Stomach smooth muscle (tissue), 2 donors: ENCODE results near the gene TAS2R19.
"Not testable (repeated sequence)": the region's sequence is repeated elsewhere in the genome, so short reads cannot be mapped to it uniquely, and the experiment has no call there.

ENCODE experiments used
- H3K27ac ChIP-seq: one replicate; pipeline ENCODE4 v1.7.0; 2013; ENCODE audit warnings: mild to moderate bottlenecking, low read length, inconsistent platforms
- H3K27me3 ChIP-seq, 2 donors: one replicate each; pipeline ENCODE4 v1.7.0; 2013; ENCODE audit warnings: low read length in 2 of 2; ENCODE audit not compliant: insufficient read depth in 2 of 2, control insufficient read depth in 1 of 2
- H3K36me3 ChIP-seq, 2 donors: one replicate each; pipeline ENCODE4 v1.7.0; 2013; ENCODE audit warnings: low read length in 2 of 2; ENCODE audit not compliant: control insufficient read depth in 2 of 2, insufficient read depth in 2 of 2
- H3K4me1 ChIP-seq: one replicate; pipeline ENCODE4 v1.7.0; 2013; ENCODE audit warnings: low read length; ENCODE audit not compliant: control insufficient read depth, insufficient read depth
- H3K4me3 ChIP-seq, 2 donors: one replicate each; pipeline ENCODE4 v1.7.0; 2013; ENCODE audit warnings: low read length in 2 of 2
- H3K9ac ChIP-seq, 2 donors: one replicate each; pipeline ENCODE4 v1.7.0; 2013; ENCODE audit warnings: low read length in 2 of 2, mild to moderate bottlenecking in 1 of 2
- H3K9me3 ChIP-seq, 2 donors: one replicate each; pipeline ENCODE4 v1.7.0; 2013; ENCODE audit warnings: low read length in 2 of 2; ENCODE audit not compliant: control insufficient read depth in 2 of 2
- donor health status: healthy.
- donor health status: Pancreatic carcinoma.

The TAS2R19 gene, protein sequence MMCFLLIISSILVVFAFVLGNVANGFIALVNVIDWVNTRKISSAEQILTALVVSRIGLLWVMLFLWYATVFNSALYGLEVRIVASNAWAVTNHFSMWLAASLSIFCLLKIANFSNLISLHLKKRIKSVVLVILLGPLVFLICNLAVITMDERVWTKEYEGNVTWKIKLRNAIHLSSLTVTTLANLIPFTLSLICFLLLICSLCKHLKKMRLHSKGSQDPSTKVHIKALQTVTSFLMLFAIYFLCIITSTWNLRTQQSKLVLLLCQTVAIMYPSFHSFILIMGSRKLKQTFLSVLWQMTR

DNA sequence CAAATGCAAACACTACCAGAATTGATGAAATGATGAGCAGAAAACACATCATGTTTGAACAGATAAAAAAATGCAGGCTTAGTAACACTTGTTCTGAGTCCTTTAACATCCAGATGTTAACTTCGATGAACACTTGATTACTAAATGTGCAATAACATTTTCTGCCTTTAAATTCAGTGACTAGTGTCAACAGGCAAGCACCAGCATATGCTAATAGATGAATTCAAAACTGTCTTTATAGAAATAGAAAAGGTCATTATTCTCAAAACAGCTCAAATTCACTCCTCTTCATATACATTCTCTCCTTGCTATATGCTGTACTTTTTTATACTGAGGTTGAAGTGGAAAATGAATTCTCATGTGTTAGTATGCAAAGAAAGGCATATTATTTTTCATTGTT is at the start of gene TAS2R19:
Gene TAS2R19, minus strand, starts transcription at position 101 of the 400 bp plus-strand sequence. Its CDS starts 49 bp downstream, at position 52.
- Histone ChIP-seq H3K4me3 (no peak within 1 kb of the TSS), H3K9me3 (no peaks in the 10 kb centered on the region), H3K4me1 (no peaks in the 10 kb centered on the region), H3K27ac (no peak within 1 kb of the TSS), H3K9ac (no peak within 1 kb of the TSS), H3K36me3 (no peaks in the 10 kb centered on the region), H3K27me3 (no peaks in the 10 kb centered on the region)

DNA sequence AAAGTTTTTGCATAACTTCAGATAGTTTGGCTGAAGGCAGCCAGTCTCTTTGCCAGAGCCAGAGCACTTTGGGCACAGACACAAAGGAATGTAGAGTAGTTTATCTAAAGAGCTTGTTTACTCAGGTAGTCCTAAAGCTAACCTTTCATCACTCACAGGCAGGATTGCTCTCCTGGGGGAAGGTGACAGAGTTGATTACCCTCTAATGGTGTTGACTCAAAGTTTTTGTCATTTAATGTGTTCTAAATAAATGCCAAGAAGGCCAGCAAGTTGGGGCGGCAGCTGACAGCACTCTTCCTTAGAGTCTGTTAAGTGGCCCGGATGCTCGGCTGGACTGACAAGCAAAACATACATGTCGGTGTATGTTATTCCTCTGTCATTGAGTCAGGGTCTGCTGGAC is 49.0 kb upstream of the TAS2R19 start:
- Histone ChIP-seq H3K9ac (no peak overlapping the region), H3K9me3 (no peaks in the 10 kb centered on the region), H3K4me3 (no peak overlapping the region), H3K36me3 (no peaks in the 10 kb centered on the region), H3K27me3 (no peaks in the 10 kb centered on the region), H3K27ac (no peak overlapping the region), H3K4me1 (no peaks in the 10 kb centered on the region)

DNA sequence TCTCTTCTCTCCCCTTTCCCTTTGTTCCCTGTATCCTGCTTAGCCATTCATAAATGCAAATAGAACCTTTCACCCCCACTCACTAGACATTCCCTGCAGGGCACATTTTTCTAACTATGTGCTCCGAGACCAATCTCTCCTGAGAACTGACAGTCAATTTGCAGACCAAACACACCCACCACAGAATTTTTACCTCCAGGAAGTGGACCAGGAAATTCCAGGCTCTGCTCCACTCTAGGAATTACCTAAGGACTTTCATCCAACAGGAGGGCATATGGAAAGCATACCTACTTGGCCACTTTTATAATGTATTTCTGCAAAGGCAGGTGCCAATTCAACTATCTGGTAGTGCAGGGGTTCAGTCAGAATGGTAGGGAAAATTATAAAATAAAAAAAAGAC is 48.6 kb upstream of the TAS2R19 start:
- H3K9me3 ChIP-seq = no peaks in the 10 kb centered on the region
- H3K9ac ChIP-seq = no peak overlapping the region
- H3K27ac ChIP-seq = no peak overlapping the region
- H3K4me3 ChIP-seq = no peak overlapping the region
- no peaks in the 10 kb centered on the region for H3K4me1 ChIP-seq
- H3K27me3 ChIP-seq = no peaks in the 10 kb centered on the region
- H3K36me3 ChIP-seq = no peaks in the 10 kb centered on the region

DNA sequence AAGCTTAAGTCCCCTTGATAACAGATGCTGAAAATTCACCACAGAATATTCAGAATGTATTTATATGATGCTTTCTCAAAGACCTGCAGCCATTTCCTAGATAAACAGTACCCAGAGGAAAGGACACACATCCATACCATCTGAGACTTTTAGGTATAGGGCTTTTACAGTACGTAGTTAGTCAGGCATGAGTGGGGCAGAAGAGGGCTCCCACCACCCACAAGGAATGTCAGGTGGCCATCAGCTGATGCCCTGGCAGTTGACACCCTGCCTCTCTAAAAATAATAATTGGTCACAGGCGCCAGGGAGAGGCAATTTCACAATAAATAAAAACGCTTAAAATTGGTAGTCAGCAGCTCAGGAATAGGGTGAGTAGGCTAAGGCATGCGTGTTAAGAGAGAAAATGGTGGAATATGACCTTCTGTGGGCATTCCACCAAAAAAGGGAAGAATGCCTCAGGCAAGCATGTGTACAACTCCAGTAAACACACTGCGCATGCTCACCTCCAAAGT is 47.5 kb upstream of the TAS2R19 start:
- Histone ChIP-seq H3K9ac (no peak overlapping the region), H3K4me3 (no peak overlapping the region), H3K27ac (no peak overlapping the region), H3K9me3 (no peaks in the 10 kb centered on the region), H3K27me3 (no peaks in the 10 kb centered on the region), H3K36me3 (no peaks in the 10 kb centered on the region), H3K4me1 (no peaks in the 10 kb centered on the region)

DNA sequence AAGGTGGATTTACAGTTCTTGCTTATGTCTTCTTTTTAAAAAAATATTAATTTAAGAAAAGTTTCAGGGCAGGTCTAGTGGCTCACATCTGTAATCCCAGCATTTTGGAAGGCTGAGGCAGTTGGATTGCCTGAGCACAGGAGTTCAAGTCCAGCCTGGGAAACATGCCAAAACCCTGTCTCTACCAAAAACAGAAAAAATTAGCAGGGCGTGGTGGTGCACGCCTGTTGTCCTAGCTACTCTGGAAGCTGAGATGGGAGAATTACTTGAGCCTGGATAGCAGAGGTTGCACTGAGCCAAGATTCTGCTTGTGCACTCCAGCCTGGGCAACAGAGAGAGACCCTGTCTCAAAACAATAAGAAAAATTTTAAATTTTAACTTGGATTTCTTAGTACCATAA is 45.1 kb upstream of the TAS2R19 start:
- H3K4me1 ChIP-seq = no peaks in the 10 kb centered on the region
- H3K27me3 ChIP-seq = no peaks in the 10 kb centered on the region
- H3K4me3 ChIP-seq = no peak overlapping the region
- no peaks in the 10 kb centered on the region for H3K9me3 ChIP-seq
- no peak overlapping the region for H3K27ac ChIP-seq
- no peaks in the 10 kb centered on the region for H3K36me3 ChIP-seq
- H3K9ac ChIP-seq = no peak overlapping the region

DNA sequence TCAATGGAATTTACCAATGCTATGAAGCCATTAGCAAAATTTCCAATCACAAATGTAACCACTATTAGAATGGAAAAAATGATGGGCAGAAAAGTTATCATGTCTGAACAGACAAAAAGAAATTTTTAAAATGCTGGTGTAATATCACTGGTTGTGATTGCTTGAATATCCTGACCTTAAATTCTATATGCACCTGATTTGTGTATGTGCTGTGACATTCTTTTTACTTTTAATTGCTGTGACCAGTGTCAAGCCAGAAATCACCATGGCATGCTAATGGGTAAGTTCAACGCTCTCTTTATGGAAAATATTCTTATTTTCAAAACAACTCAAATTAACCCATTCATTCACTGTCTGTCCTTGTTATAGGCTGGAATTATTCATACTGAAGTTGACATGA is 39.8 kb upstream of the TAS2R19 start, which contains the start of gene TAS2R46:
Gene TAS2R46, minus strand, starts transcription at position 101 of the 400 bp plus-strand sequence. Its CDS starts 0 bp downstream, at position 101.
- not testable (repeated sequence) for H3K27me3 ChIP-seq, H3K4me3 ChIP-seq, H3K4me1 ChIP-seq, H3K36me3 ChIP-seq, H3K27ac ChIP-seq, H3K9me3 ChIP-seq, H3K9ac ChIP-seq

DNA sequence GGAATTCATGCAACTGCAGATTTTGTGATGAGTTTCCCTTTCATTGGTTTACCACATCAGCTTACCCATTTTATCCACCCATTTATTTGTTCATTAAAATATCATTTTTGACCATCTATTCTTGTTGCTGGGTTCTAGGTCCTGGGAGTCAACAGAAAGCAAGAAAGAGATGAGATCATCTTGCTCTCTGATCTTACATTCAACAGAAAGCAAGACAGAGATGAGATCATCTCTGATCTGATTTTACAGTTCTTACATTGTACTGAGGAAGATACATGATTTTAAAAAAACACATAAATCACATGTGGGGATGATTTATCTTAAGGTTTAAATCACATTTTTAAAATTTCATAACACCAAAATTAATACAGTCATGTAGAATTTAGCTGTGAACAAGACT is 37.4 kb upstream of the TAS2R19 start:
- Histone ChIP-seq H3K9me3 (no peaks in the 10 kb centered on the region), H3K9ac (no peak overlapping the region), H3K4me3 (no peak overlapping the region), H3K36me3 (no peaks in the 10 kb centered on the region), H3K27me3 (no peaks in the 10 kb centered on the region), H3K27ac (no peak overlapping the region), H3K4me1 (no peaks in the 10 kb centered on the region)

DNA sequence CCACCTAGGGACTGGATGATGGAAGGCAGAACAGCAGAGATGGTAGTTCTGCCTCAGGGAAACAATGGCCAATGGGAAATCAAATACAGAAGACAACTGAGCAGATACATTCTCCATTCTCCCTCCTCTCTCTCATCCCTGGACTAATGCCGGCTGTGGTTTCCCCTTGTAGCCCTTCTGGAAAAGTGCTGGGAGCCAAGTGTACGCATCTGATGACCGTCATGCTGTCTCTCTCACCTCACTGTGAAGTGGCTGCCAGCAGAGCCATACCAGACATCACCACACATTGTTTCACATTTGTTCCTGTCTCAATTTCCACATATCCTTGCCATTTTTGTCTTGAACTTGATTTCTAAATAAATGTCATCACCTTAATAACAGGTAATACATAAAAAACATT is 36.6 kb upstream of the TAS2R19 start:
- Histone ChIP-seq H3K27me3 (no peaks in the 10 kb centered on the region), H3K4me3 (no peak overlapping the region), H3K4me1 (no peaks in the 10 kb centered on the region), H3K27ac (no peak overlapping the region), H3K36me3 (no peaks in the 10 kb centered on the region), H3K9ac (no peak overlapping the region), H3K9me3 (no peaks in the 10 kb centered on the region)

DNA sequence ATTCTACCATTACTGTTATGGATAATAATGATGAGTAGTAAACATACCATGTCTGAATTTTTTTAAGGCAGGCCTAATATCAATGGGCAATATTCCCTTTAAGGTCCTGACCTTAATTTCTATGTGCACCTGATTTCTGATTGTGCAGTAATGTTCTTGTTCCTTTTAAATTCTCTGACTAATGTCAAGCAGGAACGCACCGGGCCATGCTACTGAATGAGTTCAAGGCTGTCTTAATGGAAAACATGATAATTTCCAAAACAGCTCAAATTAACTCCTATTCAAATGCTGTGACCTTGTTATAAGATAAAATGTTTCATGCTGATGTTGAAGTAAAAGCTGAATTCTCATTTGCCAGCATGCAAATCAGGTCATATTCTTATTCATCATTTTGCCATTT is 32.9 kb upstream of the TAS2R19 start:
- Histone ChIP-seq H3K27ac (no peak overlapping the region), H3K9me3 (no peaks in the 10 kb centered on the region), H3K27me3 (no peaks in the 10 kb centered on the region), H3K36me3 (no peaks in the 10 kb centered on the region), H3K9ac (no peak overlapping the region), H3K4me3 (no peak overlapping the region), H3K4me1 (no peaks in the 10 kb centered on the region)

DNA sequence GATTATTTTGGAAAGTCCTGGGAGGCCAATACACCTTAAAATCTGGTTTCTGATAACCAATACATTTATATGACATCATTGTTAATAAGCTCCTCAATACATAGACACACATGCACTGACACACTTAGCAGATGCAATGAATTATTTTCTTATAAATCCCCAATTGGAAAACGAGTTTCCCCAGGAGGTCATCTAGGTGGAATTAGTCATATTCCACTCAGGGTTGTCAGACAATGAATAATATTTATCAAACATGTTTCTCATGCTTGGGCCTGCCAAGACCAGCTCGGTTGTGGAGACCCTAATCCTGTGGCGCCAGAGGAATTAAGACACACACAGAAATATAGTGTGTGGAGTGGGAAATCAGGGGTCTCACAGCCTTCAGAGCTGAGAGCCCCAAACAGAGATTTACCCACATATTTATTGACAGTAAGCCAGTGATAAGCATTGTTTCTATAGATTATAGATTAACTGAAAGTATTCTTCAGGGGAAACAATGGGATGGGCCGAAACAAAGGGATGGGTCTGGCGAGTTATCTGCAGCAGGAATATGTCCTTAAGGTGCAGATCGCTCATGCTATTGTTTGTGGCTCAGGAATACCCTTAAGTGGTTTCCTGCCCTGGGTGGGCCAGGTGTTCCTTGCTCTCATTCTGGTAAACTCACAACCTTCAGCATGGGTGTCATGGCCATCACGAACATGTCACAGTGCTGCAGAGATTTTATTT is 27.5 kb upstream of the TAS2R19 start:
- H3K36me3 ChIP-seq, H3K27me3 ChIP-seq, H3K4me3 ChIP-seq, H3K27ac ChIP-seq, H3K9me3 ChIP-seq, H3K9ac ChIP-seq, H3K4me1 ChIP-seq: not testable (repeated sequence)

DNA sequence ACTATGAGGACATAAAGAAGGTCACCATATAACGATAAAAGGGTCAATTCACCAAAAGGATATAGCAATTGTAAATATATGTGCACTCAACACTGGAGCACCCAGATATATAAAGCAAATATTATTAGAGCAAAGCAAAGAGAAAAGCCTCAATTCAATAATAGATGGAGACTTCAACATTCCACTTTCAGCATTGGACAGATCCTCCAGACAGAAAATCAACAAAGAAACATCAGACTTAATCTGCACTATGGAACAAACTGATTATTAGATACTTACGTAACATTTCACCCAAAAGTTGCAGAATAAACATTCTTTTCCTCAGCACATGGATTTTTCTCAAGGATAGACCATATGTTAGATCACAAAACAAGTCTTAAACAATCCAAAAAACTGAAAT is 18.9 kb upstream of the TAS2R19 start:
- H3K4me3 ChIP-seq, H3K9ac ChIP-seq, H3K9me3 ChIP-seq, H3K36me3 ChIP-seq, H3K27me3 ChIP-seq, H3K27ac ChIP-seq, H3K4me1 ChIP-seq: not testable (repeated sequence)
